GM12872 (cell line): Measurements from ENCODE around the gene NEO1.

ENCODE experiments used
- CTCF ChIP-seq: IDR thresholded peaks from 3 replicates; pipeline ENCODE4 v1.5.1; 2011; ENCODE audit warnings: low read depth, mild to moderate bottlenecking, low read length, moderate library complexity; ENCODE audit not compliant: insufficient read depth

The NEO1 gene

GRCh38 chr15:73305331-73306211, 253.3 kb downstream of the NEO1 start:
- peak; percentile 66 for TF ChIP-seq CTCF

GRCh38 chr15:73308305-73308704, 256.0 kb downstream of the NEO1 start:
- TF ChIP-seq CTCF: no peak

GRCh38 chr15:73313861-73314260, 261.6 kb downstream of the NEO1 start:
- TF ChIP-seq CTCF: no peak

- TF ChIP-seq CTCF: no peak
These were observed 265.6 kb downstream of the NEO1 start for GRCh38 chr15:73317651-73318462.

GRCh38 chr15:73318463-73319351, 266.4 kb downstream of the NEO1 start:
- no peak for TF ChIP-seq CTCF

- no peak for TF ChIP-seq CTCF
These were observed 267.4 kb downstream of the NEO1 start for GRCh38 chr15:73319460-73320245.
